VCaP (cell line): Measurements from ENCODE around the gene TIE1.

Experiments used
- H3K27ac ChIP-seq: fragments of 450-650 bp; 2 replicates; pipeline ENCODE4 v1.5.1; 2017
- CTCF ChIP-seq: fragments of 450-650 bp; conservative IDR thresholded peaks from 2 replicates; pipeline ENCODE4 v1.5.1; 2017; ENCODE audit warnings: mild to moderate bottlenecking, moderate library complexity

Gene TIE1

GRCh38 chr1:43304314-43304681, 3.5 kb downstream of the TIE1 start:
- H3K27ac ChIP-seq: no peak overlapping the region
- TF ChIP-seq CTCF: no peak

GRCh38 chr1:43304771-43305300, 4.1 kb downstream of the TIE1 start:
- TF ChIP-seq CTCF: no peak
- no peak overlapping the region for H3K27ac ChIP-seq

GRCh38 chr1:43305461-43305860, 4.7 kb downstream of the TIE1 start:
- H3K27ac ChIP-seq: no peak overlapping the region
- no peak for TF ChIP-seq CTCF

- H3K27ac ChIP-seq: no peak overlapping the region
- TF ChIP-seq CTCF: no peak
Measured at GRCh38 chr1:43305926-43306687, 5.3 kb downstream of the TIE1 start.

- no peak overlapping the region for H3K27ac ChIP-seq
- no peak for TF ChIP-seq CTCF
Measured at GRCh38 chr1:43306688-43307457, 6.1 kb downstream of the TIE1 start.

GRCh38 chr1:43307458-43308158, 6.8 kb downstream of the TIE1 start:
- TF ChIP-seq CTCF: no peak
- no peak overlapping the region for H3K27ac ChIP-seq
